Caco-2 (cell line): Measurements from ENCODE around the gene SRGAP3. TPM values are rescaled to one million over a fixed set of nuclear protein-coding genes. Genes with fewer than 3 reads are reported as not detected.

Source experiments
- BruUV-seq: library from RNA; stranded (reverse); fragments of 400-500 nt; replicated peaks from 2 replicates; lab custom pipeline; 2021; lab: Mats Ljungman, UMichigan
- CTCF ChIA-PET: fragments of 300-600 bp; sonication (Branson Sonifier 250); formaldehyde crosslinking; loops from one replicate; lab custom pipeline; 2022; ENCODE audit warnings: antibody characterized with exemption; lab: Charles Lee
- POLR2A ChIA-PET: fragments of 300-600 bp; sonication (Branson Sonifier 250); formaldehyde crosslinking; loops from one replicate; lab custom pipeline; 2022; ENCODE audit warnings: antibody characterized with exemption; lab: Charles Lee
- DNase-seq, 2 experiments: peaks; one replicate each; pipeline versions ENCODE4 v3.0.0 to v3.0.0-alpha.2; 2020 to 2022
- H3K27me3 ChIP-seq: replicated peaks from 2 replicates; pipeline ENCODE4 v1.6.0; 2011; ENCODE audit warnings: low read length; ENCODE audit not compliant: control insufficient read depth, insufficient read depth
- H3K36me3 ChIP-seq: 2 replicates; pipeline ENCODE4 v1.5.1; 2011; ENCODE audit warnings: low read length; ENCODE audit not compliant: control insufficient read depth, insufficient read depth
- H3K4me1 ChIP-seq: fragments of 250-450 bp; sonication (Bioruptor Pico); 2 replicates; pipeline ENCODE4 v1.5.1; 2020; ENCODE audit warnings: mild to moderate bottlenecking
- H3K4me3 ChIP-seq: 2 replicates; pipeline ENCODE4 v1.5.1; 2011; ENCODE audit warnings: low read depth, mild to moderate bottlenecking, control low read depth, low read length
- H3K9me3 ChIP-seq: fragments of 250-450 bp; sonication (Bioruptor Pico); 2 replicates; pipeline ENCODE4 v1.5.1; 2020; ENCODE audit warnings: mild to moderate bottlenecking, moderate library complexity
- H3K27ac Mint-ChIP-seq: one replicate; pipeline ENCODE4 v1.8.0; 2022; ENCODE audit warnings: mixed read lengths; ENCODE audit not compliant: unreplicated experiment
- H3K27me3 Mint-ChIP-seq: one replicate; pipeline ENCODE4 v1.8.0; 2022; ENCODE audit warnings: mixed read lengths; ENCODE audit not compliant: insufficient read depth, unreplicated experiment
- H3K36me3 Mint-ChIP-seq: one replicate; pipeline ENCODE4 v1.8.0; 2022; ENCODE audit warnings: mild to moderate bottlenecking, mixed read lengths; ENCODE audit not compliant: insufficient read depth, unreplicated experiment
- H3K4me1 Mint-ChIP-seq: one replicate; pipeline ENCODE4 v1.8.0; 2022; ENCODE audit warnings: low read depth, mixed read lengths; ENCODE audit not compliant: unreplicated experiment
- H3K4me3 Mint-ChIP-seq: one replicate; pipeline ENCODE4 v1.8.0; 2022; ENCODE audit warnings: mild to moderate bottlenecking, moderate library complexity, mixed read lengths; ENCODE audit not compliant: unreplicated experiment
- H3K9me3 Mint-ChIP-seq: one replicate; pipeline ENCODE4 v1.8.0; 2022; ENCODE audit warnings: mixed read lengths; ENCODE audit not compliant: unreplicated experiment
- CTCF ChIP-seq, 2 experiments: fragments of 200-600 bp in 1 of 2; IDR thresholded peaks; 1 replicate in 1 of 2; 2 replicates in 1 of 2; pipeline versions ENCODE4 v1.5.1 to v1.8.0; 2011 to 2022; ENCODE audit warnings: antibody characterized with exemption in 1 of 2, control low read depth in 1 of 2, inconsistent platforms in 1 of 2, low read depth in 1 of 2, low read length in 1 of 2, mild to moderate bottlenecking in 1 of 2, moderate library complexity in 1 of 2; ENCODE audit not compliant: insufficient read depth in 1 of 2, severe bottlenecking in 1 of 2, unreplicated experiment in 1 of 2
- intact Hi-C: fragments of 100-400 bp; cut with micrococcal nuclease; formaldehyde crosslinking; loops from one replicate; pipeline ENCODE4 v1.10.0; 2022; ENCODE audit not compliant: unreplicated experiment
- total RNA-seq: library from RNA; stranded (reverse); gene quantifications from 2 replicates; pipeline ENCODE4 v1.2.3, GENCODE V29; 2022

Gene SRGAP3
- total RNA-seq, 1 experiment from 2014 or later, result 1.3 TPM

GRCh38 chr3:9124730-9125129 is 124.7 kb downstream of the SRGAP3 start:
- H3K36me3 ChIP-seq, result no peaks in the 10 kb centered on the region
- Mint-ChIP-seq H3K36me3 (no peaks in the 10 kb centered on the region), H3K27me3 (no peaks in the 10 kb centered on the region), H3K4me1 (peaks cover 7% of the 10 kb centered on the region), H3K27ac (no peak overlapping the region), H3K4me3 (no peak overlapping the region), H3K9me3 (peaks cover under 1% of the 10 kb centered on the region)
- no peak for TF ChIP-seq CTCF (IDR thresholded peaks at IDR 0.05; ENCODE audit: insufficient read depth in 1 of 2, low read depth in 1 of 2, low read length in 1 of 2, severe bottlenecking in 1 of 2, unreplicated experiment in 1 of 2)
- H3K9me3 ChIP-seq, result no peaks in the 10 kb centered on the region
- no peak for DNase-seq
- ChIA-PET CTCF (interaction anchor here (0.8 kb wide), 2 partner anchors 110 to 179 kb away, joined by 3 to 4 read pairs; no protein-coding TSS in a partner anchor), POLR2A (no interaction called here)
- BruUV-seq, result no TSS peak
- no peaks in the 10 kb centered on the region for H3K27me3 ChIP-seq
- H3K4me3 ChIP-seq, result no peak overlapping the region
- H3K4me1 ChIP-seq, result no peaks in the 10 kb centered on the region
- intact Hi-C loops, result no loop called here

- H3K9me3 Mint-ChIP-seq, result peaks cover 6% of the 10 kb centered on the region
- BruUV-seq, result no TSS peak
- Histone ChIP-seq H3K4me3 (no peak overlapping the region), H3K4me1 (no peaks in the 10 kb centered on the region), H3K9me3 (no peaks in the 10 kb centered on the region), H3K27me3 (no peaks in the 10 kb centered on the region), H3K36me3 (no peaks in the 10 kb centered on the region)
- TF ChIP-seq CTCF (IDR thresholded peaks at IDR 0.05; ENCODE audit: insufficient read depth in 1 of 2, low read depth in 1 of 2, low read length in 1 of 2, severe bottlenecking in 1 of 2, unreplicated experiment in 1 of 2), result no peak
- intact Hi-C loops, result no loop called here
- H3K27ac Mint-ChIP-seq, result no peak overlapping the region
- H3K4me3 Mint-ChIP-seq, result no peak overlapping the region
- ChIA-PET POLR2A (no interaction called here), CTCF (interaction anchor here (0.8 kb wide), 1 partner anchor 109 kb away, joined by 3 read pairs; no protein-coding TSS in a partner anchor)
- H3K27me3 Mint-ChIP-seq, result peaks cover 3% of the 10 kb centered on the region
- H3K4me1 Mint-ChIP-seq, result peaks cover 7% of the 10 kb centered on the region
- H3K36me3 Mint-ChIP-seq, result no peaks in the 10 kb centered on the region
- DNase-seq, result no peak
Observed at GRCh38 chr3:9123840-9124239, 125.6 kb downstream of the SRGAP3 start.

- Mint-ChIP-seq H3K4me3 (no peak overlapping the region), H3K27me3 (peaks cover 3% of the 10 kb centered on the region), H3K27ac (no peak overlapping the region), H3K4me1 (peaks cover 7% of the 10 kb centered on the region), H3K36me3 (no peaks in the 10 kb centered on the region), H3K9me3 (peaks cover 6% of the 10 kb centered on the region)
- DNase-seq, result no peak
- Histone ChIP-seq H3K36me3 (no peaks in the 10 kb centered on the region), H3K4me3 (no peak overlapping the region), H3K27me3 (no peaks in the 10 kb centered on the region), H3K4me1 (no peaks in the 10 kb centered on the region), H3K9me3 (no peaks in the 10 kb centered on the region)
- intact Hi-C loops, result no loop called here
- no peak for TF ChIP-seq CTCF (IDR thresholded peaks at IDR 0.05; ENCODE audit: insufficient read depth in 1 of 2, low read depth in 1 of 2, low read length in 1 of 2, severe bottlenecking in 1 of 2, unreplicated experiment in 1 of 2)
- BruUV-seq, result no TSS peak
- POLR2A ChIA-PET, result no interaction called here
- CTCF ChIA-PET, result no interaction called here
Observed at GRCh38 chr3:9122732-9123364, 126.6 kb downstream of the SRGAP3 start.
